GM19467 (cell line): ENCODE results near the gene GHR.

Experiments
- ATAC-seq: cut with Tn5 transposase; IDR thresholded peaks from one replicate; pipeline ENCODE4 v1.9.1; 2021; ENCODE audit warnings: mild to moderate bottlenecking, moderate library complexity; ENCODE audit not compliant: unreplicated experiment

Gene GHR

DNA sequence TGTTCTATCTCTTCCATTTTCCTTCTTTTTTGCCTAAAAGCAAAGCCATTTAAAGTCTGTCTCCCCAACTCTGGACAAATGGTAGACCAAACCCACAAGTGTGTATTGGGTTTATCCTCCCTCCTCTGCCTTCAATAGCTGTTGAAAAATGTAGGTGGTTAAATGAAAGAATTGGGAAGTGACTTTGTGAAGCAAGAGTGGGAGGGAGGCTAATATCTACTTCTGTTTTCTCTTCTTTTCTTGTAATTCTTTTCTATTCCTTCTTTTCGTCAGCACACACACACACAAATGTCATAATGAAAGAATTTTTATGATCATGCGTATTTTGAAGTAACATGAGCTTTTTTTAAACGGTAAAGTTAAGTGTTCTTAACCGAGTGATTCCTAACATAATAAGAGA, 337.2 kb downstream of the GHR start:
- no peak for ATAC-seq

- ATAC-seq: no peak
Observed at GRCh38 chr5:42761791-42762190, 338.6 kb downstream of the GHR start.

GRCh38 chr5:42767491-42768105, 344.4 kb downstream of the GHR start:
- no peak for ATAC-seq

DNA sequence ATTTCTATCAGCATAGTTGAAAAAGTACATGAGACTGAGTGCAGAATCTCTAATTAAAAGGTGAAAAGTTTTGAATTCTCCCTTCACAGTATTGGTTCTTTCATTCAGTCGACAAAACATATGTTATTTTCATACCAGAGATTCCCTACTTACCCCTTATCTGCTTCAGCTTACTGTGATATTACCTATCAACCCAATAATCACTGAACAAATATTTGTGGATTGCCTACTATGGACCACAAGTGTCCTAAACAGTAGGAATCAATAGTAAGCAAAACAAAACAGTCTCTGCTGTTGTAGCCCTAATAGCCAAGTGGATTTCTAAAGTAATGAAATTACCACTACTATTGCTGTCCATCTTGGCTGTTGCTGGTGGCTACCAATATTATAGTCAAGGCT, 344.9 kb downstream of the GHR start:
- no peak for ATAC-seq

- no peak for ATAC-seq
Observed at GRCh38 chr5:42770003-42770402, 346.8 kb downstream of the GHR start.
